MM.1S (cell line): ENCODE results near the gene MED13.

ENCODE experiments used
- EZH2 ChIP-seq: fragments of 300-600 bp; sonication (generic); optimal IDR thresholded peaks from 2 replicates; pipeline ENCODE3; 2017; ENCODE audit warnings: low read depth, mild to moderate bottlenecking, antibody characterized with exemption, low read length, mixed read lengths
- TF ChIP-seq, protein P1 (sequence below): fragments of 300-600 bp; sonication (generic); IDR thresholded peaks from 2 replicates; pipeline ENCODE4 v1.5.1; 2016; ENCODE audit warnings: antibody characterized with exemption, low read length, mixed read lengths

DNA sequence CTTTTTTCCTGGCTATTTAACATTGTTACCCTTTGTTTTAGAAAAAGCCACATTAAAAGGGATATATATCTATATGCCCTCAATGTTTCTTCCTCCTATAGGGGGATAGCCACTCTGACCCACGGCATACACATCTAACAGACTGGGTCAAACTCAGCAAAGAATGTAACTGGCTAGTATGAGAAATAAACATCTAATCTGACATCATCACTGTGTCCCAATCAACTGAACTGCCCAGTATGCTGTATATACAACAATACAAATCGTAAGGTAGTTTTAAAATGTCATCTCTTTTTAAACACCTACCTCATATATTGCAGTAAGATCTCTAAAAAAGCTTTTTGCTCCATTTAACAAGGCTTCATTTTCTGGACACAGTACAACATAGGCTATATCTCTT is 97.3 kb downstream of the MED13 start:
- TF ChIP-seq, protein P1, sequence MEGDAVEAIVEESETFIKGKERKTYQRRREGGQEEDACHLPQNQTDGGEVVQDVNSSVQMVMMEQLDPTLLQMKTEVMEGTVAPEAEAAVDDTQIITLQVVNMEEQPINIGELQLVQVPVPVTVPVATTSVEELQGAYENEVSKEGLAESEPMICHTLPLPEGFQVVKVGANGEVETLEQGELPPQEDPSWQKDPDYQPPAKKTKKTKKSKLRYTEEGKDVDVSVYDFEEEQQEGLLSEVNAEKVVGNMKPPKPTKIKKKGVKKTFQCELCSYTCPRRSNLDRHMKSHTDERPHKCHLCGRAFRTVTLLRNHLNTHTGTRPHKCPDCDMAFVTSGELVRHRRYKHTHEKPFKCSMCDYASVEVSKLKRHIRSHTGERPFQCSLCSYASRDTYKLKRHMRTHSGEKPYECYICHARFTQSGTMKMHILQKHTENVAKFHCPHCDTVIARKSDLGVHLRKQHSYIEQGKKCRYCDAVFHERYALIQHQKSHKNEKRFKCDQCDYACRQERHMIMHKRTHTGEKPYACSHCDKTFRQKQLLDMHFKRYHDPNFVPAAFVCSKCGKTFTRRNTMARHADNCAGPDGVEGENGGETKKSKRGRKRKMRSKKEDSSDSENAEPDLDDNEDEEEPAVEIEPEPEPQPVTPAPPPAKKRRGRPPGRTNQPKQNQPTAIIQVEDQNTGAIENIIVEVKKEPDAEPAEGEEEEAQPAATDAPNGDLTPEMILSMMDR, result no peak
- TF ChIP-seq EZH2, result no peak
